Measurements from ENCODE around the gene OSBP2.

The OSBP2 gene

GRCh38 chr22:30770716-30771115 is 76.0 kb downstream of the OSBP2 start:
- TF ChIP-seq MAX (IDR thresholded peaks at IDR 0.05) (no peak), FOXM1 (IDR thresholded peaks at IDR 0.05; ENCODE audit: borderline replicate concordance, low read depth) (no peak), RAD21 (IDR thresholded peaks at IDR 0.05; ENCODE audit: low read depth) (no peak), TCF12 (IDR thresholded peaks at IDR 0.05; ENCODE audit: low read depth) (no peak), TEAD4 (IDR thresholded peaks at IDR 0.05) (no peak), YY1 (IDR thresholded peaks at IDR 0.05; ENCODE audit: low read depth) (no peak), ZBTB7A (IDR thresholded peaks at IDR 0.05; ENCODE audit: low read depth) (no peak), EGR1 (IDR thresholded peaks at IDR 0.05) (no peak), REST (IDR thresholded peaks at IDR 0.05; ENCODE audit: low read depth) (no peak), TAF1 (IDR thresholded peaks at IDR 0.05; ENCODE audit: low read depth) (no peak), CEBPB (IDR thresholded peaks at IDR 0.05) (no peak), EP300 (IDR thresholded peaks at IDR 0.05; ENCODE audit: borderline replicate concordance) (no peak), CREB1 (IDR thresholded peaks at IDR 0.05; ENCODE audit: low read depth) (no peak), NFIC (IDR thresholded peaks at IDR 0.05) (no peak), USF1 (IDR thresholded peaks at IDR 0.05) (no peak)

GRCh38 chr22:30773919-30774318 is 79.2 kb downstream of the OSBP2 start:
- no peak for TF ChIP-seq EP300 (IDR thresholded peaks at IDR 0.05; ENCODE audit: borderline replicate concordance)
- TF ChIP-seq FOXM1 (IDR thresholded peaks at IDR 0.05; ENCODE audit: borderline replicate concordance, low read depth): no peak
- TF ChIP-seq NFIC (IDR thresholded peaks at IDR 0.05): no peak
- no peak for TF ChIP-seq MAX (IDR thresholded peaks at IDR 0.05)
- no peak for TF ChIP-seq REST (IDR thresholded peaks at IDR 0.05; ENCODE audit: low read depth)
- no peak for TF ChIP-seq USF1 (IDR thresholded peaks at IDR 0.05)
- TF ChIP-seq TCF12 (IDR thresholded peaks at IDR 0.05; ENCODE audit: low read depth): no peak
- TF ChIP-seq CEBPB (IDR thresholded peaks at IDR 0.05): no peak

- TF ChIP-seq CREB1 (IDR thresholded peaks at IDR 0.05; ENCODE audit: low read depth) (no peak), RAD21 (IDR thresholded peaks at IDR 0.05; ENCODE audit: low read depth) (no peak), TCF12 (IDR thresholded peaks at IDR 0.05; ENCODE audit: low read depth) (no peak), MAX (IDR thresholded peaks at IDR 0.05) (no peak), TAF1 (IDR thresholded peaks at IDR 0.05; ENCODE audit: low read depth) (no peak)
These were observed 79.9 kb downstream of the OSBP2 start for GRCh38 chr22:30774566-30774965.

- no peak for TF ChIP-seq USF1 (IDR thresholded peaks at IDR 0.05)
- TF ChIP-seq TEAD4 (IDR thresholded peaks at IDR 0.05): no peak
- no peak for TF ChIP-seq ZBTB7A (IDR thresholded peaks at IDR 0.05; ENCODE audit: low read depth)
These were observed 81.8 kb downstream of the OSBP2 start for GRCh38 chr22:30776476-30776875.

GRCh38 chr22:30777587-30777986 is 82.9 kb downstream of the OSBP2 start:
- no peak for TF ChIP-seq ZBTB7A (IDR thresholded peaks at IDR 0.05; ENCODE audit: low read depth)
- TF ChIP-seq TAF1 (IDR thresholded peaks at IDR 0.05; ENCODE audit: low read depth): no peak
- TF ChIP-seq TCF12 (IDR thresholded peaks at IDR 0.05; ENCODE audit: low read depth): no peak
- TF ChIP-seq REST (IDR thresholded peaks at IDR 0.05; ENCODE audit: low read depth): no peak
- no peak for TF ChIP-seq EP300 (IDR thresholded peaks at IDR 0.05; ENCODE audit: borderline replicate concordance)
- no peak for TF ChIP-seq RAD21 (IDR thresholded peaks at IDR 0.05; ENCODE audit: low read depth)
- TF ChIP-seq NFIC (IDR thresholded peaks at IDR 0.05): no peak
- TF ChIP-seq CEBPB (IDR thresholded peaks at IDR 0.05): no peak
- TF ChIP-seq CREB1 (IDR thresholded peaks at IDR 0.05; ENCODE audit: low read depth): no peak
- TF ChIP-seq MAX (IDR thresholded peaks at IDR 0.05): no peak
- TF ChIP-seq YY1 (IDR thresholded peaks at IDR 0.05; ENCODE audit: low read depth): no peak
- no peak for TF ChIP-seq EGR1 (IDR thresholded peaks at IDR 0.05)
- no peak for TF ChIP-seq FOXM1 (IDR thresholded peaks at IDR 0.05; ENCODE audit: borderline replicate concordance, low read depth)
- TF ChIP-seq TEAD4 (IDR thresholded peaks at IDR 0.05): no peak
- no peak for TF ChIP-seq USF1 (IDR thresholded peaks at IDR 0.05)

All from Ishikawa (cell line).